ENCODE results near the gene KLHL41. TPM values are rescaled to one million over a fixed set of nuclear protein-coding genes. Genes with fewer than 3 reads are reported as not detected.
"Not testable (repeated sequence)": the region's sequence is repeated elsewhere in the genome, so short reads cannot be mapped to it uniquely, and the experiment has no call there.

KLHL41 gene
- total RNA-seq, 2 experiments from 2014 or later: 0.55 TPM; not detected in 1

DNA sequence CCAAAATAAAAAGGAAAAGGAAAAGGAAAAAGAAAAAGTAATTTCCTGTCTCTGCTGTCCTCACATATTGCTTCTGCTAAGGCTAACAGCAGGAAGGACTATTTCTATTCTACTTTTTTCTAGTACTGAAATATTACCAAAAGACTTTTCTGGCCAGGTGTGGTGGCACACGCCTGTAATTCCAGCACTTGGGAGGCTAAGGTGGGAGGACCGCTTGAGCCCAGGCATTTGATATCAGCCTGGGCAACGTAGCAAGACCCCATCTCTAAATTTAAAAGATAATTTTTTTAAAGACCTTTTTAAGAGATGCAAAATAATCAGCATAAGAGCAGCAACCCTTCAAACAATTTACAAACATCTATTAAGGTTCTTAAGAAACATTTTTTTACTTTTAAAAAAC lies 32.9 kb downstream of the KLHL41 start:
- peaks cover 29% of the 10 kb centered on the region for H3K36me3 Mint-ChIP-seq
- H3K9me3 Mint-ChIP-seq: no peaks in the 10 kb centered on the region

DNA sequence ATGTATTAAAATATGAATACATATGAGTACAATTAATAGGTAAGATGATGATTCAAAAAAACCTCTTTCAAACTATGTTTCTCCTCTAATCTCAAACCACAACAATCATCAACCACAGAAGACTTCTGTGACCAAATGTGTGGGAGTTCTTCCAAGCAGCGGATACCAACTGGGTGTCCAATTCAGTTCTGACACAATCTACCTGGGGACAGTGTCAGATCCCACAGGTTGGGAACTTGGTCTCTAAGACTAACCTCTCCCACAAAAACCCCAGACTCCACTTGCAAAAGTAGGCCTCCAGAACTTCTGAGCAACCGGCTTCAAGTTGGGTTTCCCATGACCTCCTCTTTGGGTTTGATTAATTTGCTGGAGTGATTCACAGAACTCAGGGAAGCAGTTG lies 37.3 kb downstream of the KLHL41 start:
- H3K27ac Mint-ChIP-seq: no peak overlapping the region
- DNase-seq: no peak
- ChIA-PET POLR2A (no interaction called here), CTCF (no interaction called here)
- H3K36me3 Mint-ChIP-seq: peaks cover 28% of the 10 kb centered on the region
- no peaks in the 10 kb centered on the region for H3K9me3 Mint-ChIP-seq
- no peaks in the 10 kb centered on the region for H3K27me3 Mint-ChIP-seq
- H3K4me1 Mint-ChIP-seq (ENCODE audit: low read depth): peaks cover 12% of the 10 kb centered on the region
- no peak overlapping the region for H3K4me3 Mint-ChIP-seq
- intact Hi-C loops (cut with micrococcal nuclease): no loop called here

More for the DNA sequence above, 32.9 kb downstream of the KLHL41 start:
- no peak for DNase-seq
- Mint-ChIP-seq H3K27ac (no peak overlapping the region), H3K4me3 (no peak overlapping the region), H3K27me3 (no peaks in the 10 kb centered on the region), H3K4me1 (ENCODE audit: low read depth) (peaks cover 12% of the 10 kb centered on the region)
- intact Hi-C loops (cut with micrococcal nuclease): no loop called here
- POLR2A ChIA-PET: no interaction called here
- CTCF ChIA-PET: no interaction called here

DNA sequence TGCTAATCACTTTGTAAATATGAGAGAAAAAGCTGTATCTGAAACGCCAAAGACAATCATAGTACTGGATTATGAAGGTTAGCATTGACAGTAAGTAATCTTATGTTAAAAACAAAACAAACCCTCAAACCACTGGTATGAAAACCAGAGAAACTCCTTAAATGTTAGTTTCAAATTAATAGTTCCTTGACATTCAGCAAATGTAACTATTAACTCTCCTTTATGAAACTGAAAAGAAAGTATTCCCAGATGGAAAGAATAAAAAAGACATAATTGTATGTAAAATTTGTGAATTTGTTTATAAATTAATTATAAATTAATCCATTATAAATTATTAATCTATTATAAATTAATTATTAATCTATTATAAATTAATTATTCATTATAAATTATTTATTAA lies 51.9 kb downstream of the KLHL41 start:
- intact Hi-C loops (cut with micrococcal nuclease): loop anchor here (2.0 kb wide), 1 partner anchor 89 kb away; no protein-coding TSS in a partner anchor
- H3K4me3 Mint-ChIP-seq: no peak overlapping the region
- H3K27me3 Mint-ChIP-seq: no peaks in the 10 kb centered on the region

DNA sequence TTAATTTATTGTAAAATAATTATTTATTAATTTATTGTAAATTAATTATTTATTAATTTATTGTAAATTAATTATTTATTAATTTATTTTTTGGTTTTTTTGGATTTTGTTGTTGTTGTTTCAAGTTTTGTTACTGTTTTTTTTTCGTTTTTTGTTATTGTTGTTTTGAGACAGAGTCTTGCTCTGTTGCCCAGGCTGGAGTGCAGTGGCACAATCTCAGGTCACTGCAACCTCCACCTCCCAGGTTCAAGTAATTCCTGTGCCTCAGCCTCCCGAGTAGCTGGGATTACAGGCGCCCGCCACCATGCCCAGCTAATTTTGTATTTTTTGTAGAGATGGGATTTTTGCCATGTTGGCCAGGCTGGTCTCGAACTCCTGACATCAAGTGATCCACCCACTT lies 52.6 kb downstream of the KLHL41 start:
- H3K4me1 Mint-ChIP-seq (ENCODE audit: low read depth); H3K27me3 Mint-ChIP-seq; H3K4me3 Mint-ChIP-seq; H3K9me3 Mint-ChIP-seq; DNase-seq; H3K27ac Mint-ChIP-seq; intact Hi-C loops (cut with micrococcal nuclease): not testable (repeated sequence)
- H3K36me3 Mint-ChIP-seq: peaks cover 26% of the 10 kb centered on the region
- POLR2A ChIA-PET: interaction anchor here (1.0 kb wide), 1 partner anchor 12 kb away, joined by 3 read pairs; the partner anchor contains the start of gene FASTKD1
- CTCF ChIA-PET: interaction anchor here (1.2 kb wide), 1 partner anchor 10 kb away, joined by 4 read pairs; no protein-coding TSS in a partner anchor

More for the DNA sequence above, 51.9 kb downstream of the KLHL41 start:
- Mint-ChIP-seq H3K4me1 (ENCODE audit: low read depth) (no peaks in the 10 kb centered on the region), H3K36me3 (peaks cover 26% of the 10 kb centered on the region), H3K9me3 (no peaks in the 10 kb centered on the region), H3K27ac (no peak overlapping the region)
- DNase-seq: no peak
- ChIA-PET POLR2A (no interaction called here), CTCF (interaction anchor here (1.0 kb wide), 1 partner anchor 98 kb away, joined by 3 read pairs; no protein-coding TSS in a partner anchor)

DNA sequence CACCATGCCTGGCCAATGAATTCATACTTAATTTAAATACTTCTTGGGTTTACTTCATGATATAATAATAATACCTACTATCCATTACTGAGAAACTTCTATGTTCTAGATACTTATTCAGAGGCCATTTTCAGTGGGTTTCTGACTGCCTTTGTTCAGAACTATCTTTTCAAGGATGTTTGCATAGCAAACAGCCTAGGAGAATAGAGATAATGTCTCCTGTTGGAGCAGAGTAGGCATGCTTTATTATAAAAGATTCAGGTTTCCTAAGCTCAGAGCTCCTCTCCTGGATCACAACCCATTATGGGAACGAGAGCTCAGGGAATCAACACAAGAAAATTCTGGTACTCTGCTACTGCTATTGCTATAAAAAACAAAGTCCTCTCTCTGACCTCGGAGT lies 53.0 kb downstream of the KLHL41 start:
- ChIA-PET CTCF (interaction anchor here (1.2 kb wide), 1 partner anchor 9 kb away, joined by 4 read pairs; no protein-coding TSS in a partner anchor), POLR2A (interaction anchor here (1.0 kb wide), 1 partner anchor 11 kb away, joined by 3 read pairs; the partner anchor contains the start of gene FASTKD1)
- no peak for DNase-seq
- Mint-ChIP-seq H3K27ac (no peak overlapping the region), H3K9me3 (no peaks in the 10 kb centered on the region), H3K4me3 (no peak overlapping the region), H3K4me1 (ENCODE audit: low read depth) (no peaks in the 10 kb centered on the region), H3K36me3 (peaks cover 26% of the 10 kb centered on the region), H3K27me3 (no peaks in the 10 kb centered on the region)
- intact Hi-C loops (cut with micrococcal nuclease): no loop called here

DNA sequence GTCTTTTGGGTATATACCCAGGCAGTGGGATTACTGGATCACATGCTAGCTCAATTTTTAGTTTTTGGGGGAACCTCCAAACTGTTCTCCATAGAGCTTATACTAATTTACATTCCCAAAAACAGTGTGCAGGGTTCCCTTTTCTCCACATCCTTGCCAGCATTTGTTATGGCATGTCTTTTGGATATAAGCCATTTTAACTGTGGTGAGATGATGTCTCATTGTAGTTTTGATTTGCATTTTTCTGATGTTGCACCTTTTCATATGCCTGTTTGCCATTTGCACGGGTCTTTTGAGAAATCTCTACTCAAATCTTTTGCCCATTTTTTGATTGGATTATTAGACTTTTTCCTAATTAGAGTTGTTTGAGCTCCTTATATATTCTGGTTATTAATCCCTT lies 56.2 kb downstream of the KLHL41 start:
- no peak for DNase-seq
- Mint-ChIP-seq H3K27me3 (no peaks in the 10 kb centered on the region), H3K27ac (no peak overlapping the region), H3K9me3 (no peaks in the 10 kb centered on the region), H3K4me3 (no peak overlapping the region), H3K4me1 (ENCODE audit: low read depth) (peaks cover 11% of the 10 kb centered on the region), H3K36me3 (peaks cover 26% of the 10 kb centered on the region)
- intact Hi-C loops (cut with micrococcal nuclease): no loop called here
- CTCF ChIA-PET: no interaction called here
- POLR2A ChIA-PET: no interaction called here

DNA sequence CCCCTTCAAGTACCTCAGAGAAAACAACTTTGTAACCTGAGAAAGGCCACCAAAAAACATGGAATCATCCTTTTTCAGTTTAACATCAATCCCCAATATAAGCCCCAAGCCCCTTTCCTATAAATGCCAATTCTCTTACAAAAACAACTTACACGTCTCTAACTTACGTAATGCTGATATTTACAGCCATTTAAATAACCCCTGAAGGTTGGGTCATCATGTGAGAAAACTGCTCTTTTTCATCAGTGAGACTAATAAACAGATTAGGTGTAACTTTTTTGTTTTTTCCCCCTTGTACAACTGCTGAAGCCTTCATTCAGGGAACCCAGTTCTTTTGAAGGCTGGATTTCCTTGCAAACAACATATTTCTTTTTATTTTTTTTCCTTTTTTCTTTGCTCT lies 60.4 kb downstream of the KLHL41 start:
- no peak overlapping the region for H3K4me3 Mint-ChIP-seq
- no peaks in the 10 kb centered on the region for H3K9me3 Mint-ChIP-seq
- intact Hi-C loops (cut with micrococcal nuclease): loop anchor here (5.0 to 10.0 kb wide), 2 partner anchors 93 to 205 kb away; partner anchors contain the start of genes BBS5 and LRP2
- CTCF ChIA-PET: no interaction called here
- H3K27ac Mint-ChIP-seq: no peak overlapping the region
- H3K4me1 Mint-ChIP-seq (ENCODE audit: low read depth): peaks cover 25% of the 10 kb centered on the region
- POLR2A ChIA-PET: no interaction called here
- no peaks in the 10 kb centered on the region for H3K27me3 Mint-ChIP-seq
- peaks cover 15% of the 10 kb centered on the region for H3K36me3 Mint-ChIP-seq
- DNase-seq: no peak

DNA sequence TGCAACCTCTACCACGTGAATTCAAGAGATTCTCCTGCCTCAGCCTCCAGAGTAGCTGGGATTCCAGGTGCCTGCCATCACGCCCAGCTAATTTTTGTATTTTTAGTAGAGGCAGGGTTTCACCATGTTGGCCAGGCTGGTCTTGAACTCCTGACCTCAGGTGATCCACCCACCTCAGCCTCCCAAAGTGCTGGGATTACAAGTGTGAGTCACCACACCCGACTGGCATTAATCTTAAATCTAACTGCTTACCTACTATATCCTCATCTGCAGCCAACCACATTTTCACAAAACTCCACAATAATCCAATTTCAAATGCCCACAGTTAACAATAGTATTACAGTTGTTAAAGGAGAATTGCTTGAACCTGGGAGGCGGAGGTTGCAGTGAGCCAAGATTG lies 61.2 kb downstream of the KLHL41 start:
- POLR2A ChIA-PET, H3K4me3 Mint-ChIP-seq, CTCF ChIA-PET, H3K27me3 Mint-ChIP-seq, H3K27ac Mint-ChIP-seq, H3K9me3 Mint-ChIP-seq, DNase-seq: not testable (repeated sequence)
- peaks cover 25% of the 10 kb centered on the region for H3K4me1 Mint-ChIP-seq (ENCODE audit: low read depth)
- intact Hi-C loops (cut with micrococcal nuclease): loop anchor here (5.0 to 10.0 kb wide), 2 partner anchors 93 to 206 kb away; partner anchors contain the start of genes BBS5 and LRP2
- peaks cover 11% of the 10 kb centered on the region for H3K36me3 Mint-ChIP-seq

DNA sequence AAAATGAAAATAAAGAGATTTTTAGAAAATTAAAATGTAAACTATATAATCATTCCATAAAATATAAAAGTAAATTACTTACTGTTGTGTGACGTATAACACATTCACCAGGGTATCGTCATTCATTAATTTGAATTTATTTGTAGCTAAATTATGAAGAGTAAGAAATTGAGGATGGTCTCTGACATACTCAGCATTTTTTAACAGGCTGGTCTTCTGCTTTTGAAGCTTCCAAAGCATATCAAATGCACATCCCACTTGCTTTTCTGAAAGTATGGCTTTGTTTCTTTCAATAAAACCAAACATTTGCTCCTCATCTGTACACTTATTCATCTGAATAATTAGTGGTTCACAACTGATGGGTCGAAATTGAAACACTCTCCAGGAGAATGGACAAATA lies 62.1 kb downstream of the KLHL41 start:
- H3K4me3 Mint-ChIP-seq: no peak overlapping the region
- ChIA-PET CTCF (interaction anchor here (0.9 to 1.1 kb wide), 2 partner anchors 9 to 92 kb away, joined by 3 to 4 read pairs; partner anchors contain the start of gene BBS5), POLR2A (interaction anchor here (0.6 kb wide), 1 partner anchor 227 kb away, joined by 3 read pairs; the partner anchor contains the start of gene SSB)
- H3K4me1 Mint-ChIP-seq (ENCODE audit: low read depth): peaks cover 25% of the 10 kb centered on the region
- no peak for DNase-seq
- peaks cover 8% of the 10 kb centered on the region for H3K36me3 Mint-ChIP-seq
- intact Hi-C loops (cut with micrococcal nuclease): loop anchor here (5.0 to 10.0 kb wide), 2 partner anchors 94 to 207 kb away; partner anchors contain the start of genes BBS5 and LRP2
- H3K27me3 Mint-ChIP-seq: no peaks in the 10 kb centered on the region
- no peaks in the 10 kb centered on the region for H3K9me3 Mint-ChIP-seq
- H3K27ac Mint-ChIP-seq: no peak overlapping the region

DNA sequence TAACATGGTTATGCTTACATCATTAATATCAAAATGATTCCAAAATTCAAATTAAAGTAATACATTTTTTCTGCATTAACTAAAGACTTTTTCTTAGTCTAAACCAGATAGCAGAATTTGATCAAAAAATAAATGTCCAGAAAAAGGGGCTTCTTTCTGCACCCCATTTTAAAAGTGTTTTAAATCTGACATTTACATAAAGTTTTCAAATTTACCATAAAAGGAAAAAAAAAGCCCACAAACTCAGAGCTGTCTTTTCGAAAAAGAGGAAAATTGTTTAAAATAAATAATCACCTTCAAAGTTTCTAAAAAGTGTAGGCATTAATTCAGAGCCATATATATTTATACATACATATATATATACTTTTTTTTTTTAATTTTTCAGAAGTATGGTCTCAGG lies 62.7 kb downstream of the KLHL41 start:
- H3K27ac Mint-ChIP-seq: no peak overlapping the region
- peaks cover 8% of the 10 kb centered on the region for H3K36me3 Mint-ChIP-seq
- H3K4me1 Mint-ChIP-seq (ENCODE audit: low read depth): peaks cover 25% of the 10 kb centered on the region
- no peak overlapping the region for H3K4me3 Mint-ChIP-seq
- no peaks in the 10 kb centered on the region for H3K27me3 Mint-ChIP-seq
- intact Hi-C loops (cut with micrococcal nuclease): loop anchor here (5.0 to 10.0 kb wide), 2 partner anchors 95 to 207 kb away; partner anchors contain the start of genes BBS5 and LRP2
- ChIA-PET POLR2A (interaction anchor here (0.6 to 2.6 kb wide), 2 partner anchors 12 to 227 kb away, joined by 3 to 17 read pairs; partner anchors contain the start of genes PPIG and SSB), CTCF (interaction anchor here (0.8 to 1.4 kb wide), 5 partner anchors 9 to 93 kb away, joined by 3 to 5 read pairs (median 3); partner anchors contain the start of gene BBS5)
- no peaks in the 10 kb centered on the region for H3K9me3 Mint-ChIP-seq
- no peak for DNase-seq

DNA sequence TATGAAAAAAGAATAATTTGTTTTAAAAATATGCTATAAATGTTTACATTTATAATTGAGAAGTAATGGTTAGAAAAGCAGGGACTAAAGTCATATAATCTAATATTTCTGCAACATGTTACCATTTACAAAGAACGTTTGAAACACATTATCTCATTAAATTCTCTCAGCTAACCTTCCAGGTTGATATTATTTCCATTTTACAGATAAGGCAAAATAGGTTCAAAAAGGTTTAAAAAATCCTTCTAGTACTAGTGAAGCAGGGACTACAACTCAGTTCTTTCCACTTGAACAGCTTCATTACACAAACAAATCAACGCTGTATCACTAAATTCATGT lies 63.3 kb downstream of the KLHL41 start:
- Mint-ChIP-seq H3K27ac (peak overlapping the region; percentile 89), H3K4me3 (peak overlapping the region; percentile 100), H3K4me1 (ENCODE audit: low read depth) (peaks cover 25% of the 10 kb centered on the region), H3K27me3 (no peaks in the 10 kb centered on the region), H3K9me3 (no peaks in the 10 kb centered on the region), H3K36me3 (peaks cover 8% of the 10 kb centered on the region)
- ChIA-PET CTCF (interaction anchor here (0.7 to 1.5 kb wide), 6 partner anchors 9 to 252 kb away, joined by 3 to 6 read pairs (median 4); partner anchors contain the start of genes BBS5 and METTL5), POLR2A (interaction anchor here (0.9 to 2.6 kb wide), 4 partner anchors 12 to 254 kb away, joined by 3 to 17 read pairs (median 4); partner anchors contain the start of genes BBS5, PPIG, SSB and UBR3)
- DNase-seq: no peak
- intact Hi-C loops (cut with micrococcal nuclease): loop anchor here (1.0 to 10.0 kb wide), 5 partner anchors 12 to 255 kb away; partner anchors contain the start of genes BBS5, LRP2, PPIG and SSB

DNA sequence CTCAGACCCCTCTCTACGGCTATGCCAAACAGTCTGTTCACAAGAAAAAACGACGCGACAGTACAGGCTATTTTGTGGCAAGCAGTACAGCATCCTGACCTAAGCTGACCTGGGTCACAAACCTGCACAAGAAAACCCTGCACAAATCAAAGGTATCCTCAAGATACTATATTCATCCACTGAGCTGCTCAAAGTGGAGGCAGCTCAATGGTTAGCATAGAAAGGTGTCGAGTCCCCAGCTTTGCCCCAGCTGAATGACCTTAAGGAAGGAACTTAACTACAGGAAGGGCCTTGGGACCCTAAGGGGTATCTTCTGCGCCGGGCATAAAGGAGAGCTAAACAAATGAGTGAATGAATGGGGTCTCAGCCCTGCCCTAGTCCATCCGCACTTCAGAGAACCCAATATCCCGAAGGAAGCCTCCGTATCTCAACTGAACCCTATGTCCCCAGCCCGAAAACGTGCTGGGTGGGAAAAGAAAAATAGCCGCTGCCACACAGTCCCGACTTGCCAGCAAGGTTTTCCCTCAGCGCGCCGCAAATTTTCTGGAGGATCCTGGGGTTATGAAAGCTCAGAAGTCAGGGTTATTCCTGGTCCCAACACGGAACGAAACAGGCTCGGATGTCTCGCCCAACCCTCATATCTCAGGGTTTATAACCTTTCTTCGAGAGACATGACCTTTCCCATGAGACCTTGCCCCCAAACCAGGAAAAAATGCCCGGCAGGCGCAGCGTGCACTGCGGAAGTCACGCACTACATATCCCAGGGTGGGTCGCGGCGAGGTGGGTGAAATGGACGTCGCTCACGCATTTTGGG lies 63.9 kb downstream of the KLHL41 start, which contains the start of gene FASTKD1:
TSS of gene FASTKD1 (minus strand) at position 706 of the 814 bp plus-strand sequence. CDS start 1,836 bp downstream, outside the sequence.
- intact Hi-C loops (cut with micrococcal nuclease): loop anchor here (1.0 to 10.0 kb wide), 5 partner anchors 11 to 254 kb away; partner anchors contain the start of genes BBS5, LRP2, PPIG and SSB
- Mint-ChIP-seq H3K36me3 (peaks cover 8% of the 10 kb centered on the region), H3K27ac (peak within 1 kb of the TSS; percentile 89), H3K9me3 (no peaks in the 10 kb centered on the region), H3K4me3 (peak within 1 kb of the TSS; percentile 100), H3K27me3 (no peaks in the 10 kb centered on the region), H3K4me1 (ENCODE audit: low read depth) (peaks cover 25% of the 10 kb centered on the region)
- ChIA-PET POLR2A (interaction anchor here (0.9 to 2.6 kb wide), 5 partner anchors 11 to 254 kb away, joined by 3 to 17 read pairs (median 3); partner anchors contain the start of genes BBS5, PPIG, SSB and UBR3), CTCF (interaction anchor here (0.7 to 1.5 kb wide), 6 partner anchors 9 to 251 kb away, joined by 3 to 6 read pairs (median 4); partner anchors contain the start of genes BBS5 and METTL5)
- DNase-seq: peak; percentile 93

Measured in activated CD4-positive, alpha-beta memory T cell treated with anti-CD3 and anti-CD28 coated beads for 36 hours (primary cell).